GM18873 (cell line): Measurements from ENCODE around the gene TMPRSS11B.
"Not testable (repeated sequence)": the region's sequence is repeated elsewhere in the genome, so short reads cannot be mapped to it uniquely, and the experiment has no call there.

Source experiments
- ATAC-seq: cut with Tn5 transposase; IDR thresholded peaks from one replicate; pipeline ENCODE4 v1.9.1; 2021; ENCODE audit warnings: mild to moderate bottlenecking, moderate library complexity, moderate number of reproducible peaks; ENCODE audit not compliant: unreplicated experiment, low FRiP score

TMPRSS11B gene

DNA sequence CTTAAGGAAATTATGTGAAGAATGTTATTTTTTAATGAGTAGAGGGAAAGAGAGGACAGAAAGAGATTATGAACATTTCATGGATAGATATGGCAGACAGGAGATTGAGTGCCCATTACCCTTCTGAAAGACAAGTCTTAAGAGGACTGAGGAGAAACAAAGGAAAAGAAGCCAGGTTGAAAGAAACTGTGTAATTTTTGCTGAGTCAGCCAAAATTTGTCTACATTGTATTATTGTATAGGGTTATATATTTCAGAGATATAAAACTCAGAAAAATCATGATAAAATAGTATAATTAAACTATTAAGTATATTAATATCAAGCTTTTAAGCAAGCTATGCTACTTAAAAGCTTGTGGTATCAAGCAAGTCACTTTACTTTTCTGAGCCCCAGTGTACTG, 4.9 kb downstream of the TMPRSS11B start:
- no peak for ATAC-seq

DNA sequence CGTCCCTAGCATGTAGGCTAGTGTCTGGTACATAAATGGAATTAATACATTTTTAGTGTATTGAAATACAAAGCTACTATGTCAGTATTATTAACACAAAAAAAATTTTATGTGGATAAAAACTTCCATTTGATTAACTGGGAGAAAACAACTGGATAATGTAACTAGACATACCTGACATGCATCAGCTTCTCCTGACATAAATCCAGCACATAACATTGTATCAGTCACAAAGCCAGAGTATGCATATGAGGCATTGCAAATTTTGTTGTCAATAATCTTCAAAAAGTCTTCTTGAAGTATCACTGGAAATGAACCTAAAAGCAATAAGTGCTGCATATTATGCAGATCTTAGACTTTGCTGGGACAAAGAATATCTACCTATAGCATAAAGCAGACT, 16.9 kb downstream of the TMPRSS11B start:
- ATAC-seq = no peak

DNA sequence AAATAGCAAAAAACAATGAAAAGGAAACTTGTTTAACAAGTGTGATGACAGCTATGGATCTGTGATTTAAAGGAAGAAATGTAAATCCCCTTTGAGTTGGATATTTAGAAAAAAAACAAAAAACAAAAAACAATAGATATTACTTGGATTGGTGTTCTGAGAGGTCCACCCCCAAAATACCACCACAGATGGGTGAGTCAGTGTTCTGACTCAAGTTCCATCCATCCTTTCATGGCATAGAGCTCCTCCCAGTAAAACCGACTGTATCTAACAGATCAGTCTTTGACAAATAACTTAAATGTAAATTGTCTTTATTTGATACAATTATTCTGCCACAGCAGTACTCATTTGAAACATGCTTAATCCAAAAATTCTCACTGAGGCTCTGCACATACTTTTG, 27.4 kb downstream of the TMPRSS11B start:
- no peak for ATAC-seq

- ATAC-seq = no peak
Observed at GRCh38 chr4:68216501-68216900, 29.0 kb downstream of the TMPRSS11B start.

- ATAC-seq = no peak
Observed at GRCh38 chr4:68209003-68209402, 36.5 kb downstream of the TMPRSS11B start.

DNA sequence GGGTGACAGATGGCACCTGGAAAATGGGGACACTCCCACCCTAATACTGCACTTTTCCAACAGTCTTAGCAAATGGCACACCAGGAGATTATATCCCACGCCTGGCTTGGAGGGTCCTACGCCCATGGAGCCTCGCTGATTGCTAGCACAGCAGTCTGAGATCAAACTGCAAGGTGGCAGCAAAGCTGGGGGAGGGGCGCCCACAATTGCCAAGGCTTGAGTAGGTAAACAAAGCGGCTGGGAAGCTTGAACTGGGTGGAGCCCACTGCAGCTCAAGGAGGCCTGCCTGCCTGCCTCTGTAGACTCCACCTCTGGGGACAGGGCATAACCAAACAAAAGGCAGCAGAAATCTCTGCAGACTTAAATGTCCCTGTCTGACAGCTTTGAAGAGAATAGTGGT, 51.2 kb downstream of the TMPRSS11B start:
- ATAC-seq = not testable (repeated sequence)

DNA sequence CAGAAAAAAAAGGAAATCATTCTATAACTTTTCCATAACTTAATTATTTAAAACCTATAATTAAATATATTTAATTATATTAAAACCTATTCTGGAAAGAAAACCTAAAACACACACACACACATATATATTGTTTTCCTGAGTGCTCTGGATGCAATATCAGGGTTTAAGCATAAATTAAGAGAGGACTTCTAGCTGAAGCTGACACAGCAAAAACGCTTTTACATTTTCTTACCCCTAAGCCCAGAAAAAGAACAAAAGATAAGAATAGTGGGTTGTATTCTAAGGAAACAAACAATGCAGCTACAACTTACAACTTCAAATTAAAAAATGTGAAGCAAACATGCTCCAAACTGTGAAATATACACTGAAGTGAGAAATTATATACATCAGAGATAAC, 52.3 kb downstream of the TMPRSS11B start:
- ATAC-seq = no peak

GRCh38 chr4:68187145-68187544, 58.3 kb downstream of the TMPRSS11B start:
- ATAC-seq = no peak

DNA sequence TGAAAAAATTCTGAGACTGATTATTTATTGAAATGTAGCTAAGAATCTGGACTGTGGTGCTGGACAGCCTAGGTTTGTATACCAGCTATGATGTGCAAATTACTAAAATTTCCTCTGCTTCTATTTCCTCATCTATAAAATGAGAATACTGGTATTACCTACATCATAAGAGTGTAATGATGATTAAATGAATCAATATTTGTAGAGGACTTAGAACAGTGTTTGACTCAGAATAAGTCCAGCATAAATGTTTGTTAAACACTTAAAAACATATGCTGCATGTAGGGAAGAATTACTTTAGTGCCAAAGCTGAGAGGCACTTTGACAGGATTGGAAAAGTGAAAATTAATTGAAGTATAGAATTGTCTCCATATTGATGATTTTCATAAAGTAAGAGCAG, 60.6 kb downstream of the TMPRSS11B start:
- no peak for ATAC-seq

DNA sequence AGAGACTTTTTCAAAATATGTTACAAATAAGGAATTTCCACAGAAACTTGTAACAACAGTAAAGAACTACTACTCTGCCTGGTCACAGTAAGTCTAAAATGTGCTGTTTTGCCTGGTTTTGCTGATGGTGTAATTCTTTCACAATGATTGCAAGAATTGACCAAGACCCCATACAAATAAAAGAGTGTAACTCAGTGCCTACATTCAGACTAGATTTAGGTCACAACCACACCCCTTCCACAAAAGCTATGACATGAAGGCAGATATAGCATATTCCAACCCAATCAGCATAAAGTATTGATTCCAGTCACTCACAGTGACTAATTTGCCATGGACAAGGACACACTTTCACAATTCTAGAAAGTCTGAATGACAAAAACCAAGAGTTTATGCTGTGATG, 62.1 kb downstream of the TMPRSS11B start:
- ATAC-seq = no peak

GRCh38 chr4:68182382-68182820, 63.1 kb downstream of the TMPRSS11B start:
- ATAC-seq = no peak

GRCh38 chr4:68180849-68181526, 64.5 kb downstream of the TMPRSS11B start:
- ATAC-seq = no peak

- ATAC-seq = no peak
Observed at GRCh38 chr4:68176904-68177303, 68.6 kb downstream of the TMPRSS11B start.
